ENCODE measurements around the gene SSX7. TPM values are rescaled to one million over a fixed set of nuclear protein-coding genes. Genes with fewer than 3 reads are reported as not detected.
"Not testable (repeated sequence)": the region's sequence is repeated elsewhere in the genome, so short reads cannot be mapped to it uniquely, and the experiment has no call there.

Gene SSX7, protein sequence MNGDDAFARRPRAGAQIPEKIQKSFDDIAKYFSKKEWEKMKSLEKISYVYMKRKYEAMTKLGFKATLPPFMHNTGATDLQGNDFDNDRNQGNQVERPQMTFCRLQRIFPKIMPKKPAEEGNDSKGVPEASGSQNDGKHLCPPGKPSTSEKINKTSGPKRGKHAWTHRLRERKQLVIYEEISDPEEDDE
- polyA plus RNA-seq (ENCODE audit: insufficient read length in 4 of 4) = not detected

DNA sequence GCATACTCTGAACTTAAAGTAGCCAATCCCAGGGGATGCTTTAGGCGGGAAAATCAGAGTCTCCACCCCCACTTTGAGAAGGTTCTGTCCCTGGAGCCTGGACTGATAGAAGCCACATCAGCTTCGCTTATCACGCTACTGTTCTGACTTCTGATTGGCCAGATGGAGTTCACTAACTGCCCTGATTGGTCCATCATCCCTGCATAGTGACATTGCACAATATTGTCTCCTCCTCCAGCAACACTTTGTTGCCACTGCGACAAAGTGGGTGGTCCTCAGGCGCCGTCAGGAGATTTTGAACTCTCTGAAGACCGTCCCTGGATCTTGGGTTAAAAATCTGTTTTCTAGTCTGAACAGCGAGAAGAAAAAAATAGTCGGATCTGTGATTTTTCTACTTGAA lies at the start of gene SSX7:
SSX7 (minus strand) TSS at position 101 of the 400 bp plus-strand sequence. CDS start 1,428 bp downstream, outside the sequence.
- not testable (repeated sequence) for DNase-seq (ENCODE audit: low read depth in 4 of 4, low spot score in 3 of 4)

DNA sequence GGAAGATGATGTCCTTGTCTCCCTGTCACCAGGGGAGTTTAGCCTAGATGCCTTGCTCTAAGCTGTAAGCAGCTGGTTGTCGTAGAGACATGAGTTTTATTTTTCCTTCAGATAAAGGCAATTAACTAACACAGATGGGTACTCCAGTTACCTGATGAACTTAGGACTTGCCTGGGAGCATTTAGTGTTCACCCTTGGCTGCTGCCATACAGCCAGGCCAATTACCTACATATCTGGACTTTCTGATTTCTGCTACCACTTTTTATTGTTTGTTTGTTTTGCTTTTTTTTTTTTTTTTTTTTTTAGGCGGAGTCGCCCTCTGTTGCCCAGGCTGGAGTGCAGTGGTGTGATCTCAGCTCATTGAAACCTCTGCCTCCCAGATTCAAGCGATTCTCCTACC lies 37.3 kb upstream of the SSX7 start:
- not testable (repeated sequence) for DNase-seq (ENCODE audit: low read depth in 4 of 4, low spot score in 3 of 4)

DNA sequence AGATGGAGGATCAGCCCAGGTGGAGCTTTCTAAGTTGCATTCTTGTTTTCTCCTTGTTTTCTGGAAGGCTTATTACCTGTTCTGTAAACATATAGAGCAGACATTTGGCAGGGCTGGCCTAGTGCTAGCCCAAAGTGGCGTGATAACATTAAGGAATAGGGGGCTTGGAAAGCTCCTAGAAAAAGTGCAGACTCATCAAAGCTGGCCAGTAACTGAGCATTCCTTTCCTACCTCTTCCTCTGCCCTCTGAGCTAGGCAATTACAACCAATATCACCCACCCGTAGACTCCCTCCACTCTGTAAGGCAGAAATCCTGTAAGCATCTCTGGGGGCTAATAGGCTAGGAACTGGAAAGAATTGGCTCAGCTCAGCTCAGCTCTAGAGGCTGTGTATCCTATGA lies 7.5 kb upstream of the SSX7 start:
- not testable (repeated sequence) for DNase-seq (ENCODE audit: low read depth in 4 of 4, low spot score in 3 of 4)

DNA sequence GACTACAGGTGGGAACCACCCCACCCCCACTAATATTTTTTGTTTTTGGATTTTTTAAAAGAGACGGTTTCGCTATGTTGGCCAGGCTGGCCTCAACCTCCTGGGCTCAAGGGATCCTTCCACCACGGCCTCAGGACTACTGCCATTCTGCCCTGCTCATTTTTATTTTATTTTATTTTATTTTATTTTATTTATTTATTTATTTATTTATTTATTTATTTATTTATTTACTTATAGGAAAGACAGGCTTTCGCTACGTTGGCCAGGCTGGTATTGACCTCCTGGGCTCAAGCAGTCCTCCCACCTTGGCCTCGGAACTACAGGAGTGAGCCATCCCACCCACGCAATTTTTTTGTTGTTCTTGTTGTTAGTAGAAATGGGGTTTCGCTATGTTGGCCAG lies 775 bp upstream of the SSX7 start:
- not testable (repeated sequence) for DNase-seq (ENCODE audit: low read depth in 4 of 4, low spot score in 3 of 4)

DNA sequence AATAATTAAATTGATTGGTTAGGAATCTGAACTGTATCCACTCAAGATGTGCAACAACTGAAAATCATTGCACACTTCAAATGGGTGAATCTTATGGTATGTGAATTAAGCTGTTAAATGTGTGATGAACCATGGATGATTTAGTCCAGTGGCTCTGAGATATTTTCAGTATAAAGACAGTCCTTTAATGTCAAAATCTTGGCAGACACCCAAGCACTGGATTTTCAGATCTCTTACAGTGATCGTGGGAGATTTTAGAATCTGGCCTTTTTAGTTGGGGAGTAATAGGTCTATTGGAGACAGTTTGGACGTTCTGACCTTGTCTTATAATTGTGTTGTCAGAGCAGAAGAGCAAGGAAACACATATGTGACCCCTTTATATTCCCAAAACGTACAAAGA lies 4.0 kb downstream of the SSX7 start:
- peak in 3 of 4 donors; percentile 0 to 2 (median 0) for DNase-seq (ENCODE audit: low read depth in 4 of 4, low spot score in 3 of 4)

DNA sequence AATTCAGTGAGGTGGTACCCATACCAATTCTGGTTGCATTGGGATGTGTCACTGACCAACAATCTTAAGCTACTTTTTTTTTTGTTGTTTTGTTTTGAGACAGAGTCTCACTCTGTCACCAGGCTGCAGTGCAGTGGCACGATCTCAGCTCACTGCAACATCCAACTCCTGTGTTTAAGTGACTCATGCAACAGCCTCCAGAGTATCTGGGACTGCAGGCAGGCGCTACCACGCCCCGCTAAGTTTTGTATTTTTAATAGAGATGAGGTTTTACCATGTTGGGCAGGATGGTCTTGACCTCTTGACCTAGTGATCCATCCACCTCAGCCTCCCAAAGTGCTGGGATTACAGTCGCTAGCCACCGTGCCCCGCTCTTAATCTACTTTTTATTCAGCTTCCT lies 5.7 kb downstream of the SSX7 start:
- DNase-seq (ENCODE audit: low read depth in 4 of 4, low spot score in 3 of 4) = not testable (repeated sequence)

DNA sequence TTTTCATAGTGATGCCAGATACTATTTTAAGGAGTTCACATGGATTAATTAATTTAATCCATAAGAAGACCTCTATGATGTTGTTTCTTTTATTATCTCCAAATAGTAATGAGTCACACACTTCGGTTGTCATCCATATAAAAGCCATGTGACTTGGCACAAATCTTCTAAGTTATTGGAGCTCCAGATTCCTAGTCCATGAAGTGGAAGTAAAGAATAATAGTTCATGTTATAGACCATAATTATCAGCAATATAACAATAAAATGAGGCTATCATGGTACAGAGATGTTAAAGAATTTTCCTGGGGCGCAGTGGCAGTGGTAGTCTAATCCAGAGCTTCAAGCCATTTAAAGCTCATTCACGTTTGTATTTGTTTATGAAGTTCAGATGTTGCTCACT lies 26.2 kb downstream of the SSX7 start:
- DNase-seq (ENCODE audit: low read depth in 4 of 4, low spot score in 3 of 4) = not testable (repeated sequence)

DNA sequence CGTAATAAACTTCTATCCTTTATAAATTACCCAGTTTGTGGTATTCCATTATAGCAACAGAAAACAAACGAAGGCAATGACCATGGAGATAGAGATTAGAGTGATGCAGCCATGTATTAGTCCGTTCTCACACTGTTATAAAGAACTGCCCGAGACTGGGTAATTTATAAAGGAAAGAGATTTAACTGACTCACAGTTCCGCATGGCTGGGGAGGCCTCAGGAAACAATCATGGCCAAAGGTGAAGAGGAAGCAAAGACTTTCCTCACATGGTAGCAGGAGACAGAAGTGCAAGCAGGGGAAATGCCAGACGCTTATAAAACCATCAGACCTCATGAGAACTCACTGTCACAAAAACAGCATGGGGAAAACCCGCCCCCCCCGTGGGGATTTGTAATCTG lies 34.0 kb downstream of the SSX7 start:
- not testable (repeated sequence) for DNase-seq (ENCODE audit: low read depth in 4 of 4, low spot score in 3 of 4)

DNA sequence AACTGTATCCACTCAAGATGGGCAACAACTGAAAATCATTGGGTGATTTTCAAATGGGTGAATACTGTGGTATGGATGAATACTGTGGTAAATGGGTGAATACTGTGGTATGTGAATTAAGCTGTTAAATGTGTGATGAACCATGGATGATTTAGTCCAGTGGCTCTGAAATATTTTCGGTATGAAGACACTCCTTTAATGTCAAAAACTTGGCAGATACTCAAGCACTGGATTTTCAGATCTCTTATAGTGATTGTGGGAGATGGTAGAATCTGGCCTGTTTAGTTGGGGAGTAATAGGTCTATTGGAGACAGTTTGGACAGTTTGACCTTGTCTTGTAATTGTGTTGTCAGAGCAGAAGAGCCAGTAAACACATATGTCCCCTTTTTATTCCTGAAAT lies 45.7 kb downstream of the SSX7 start:
- DNase-seq (ENCODE audit: low read depth in 4 of 4, low spot score in 3 of 4) = no peak

DNA sequence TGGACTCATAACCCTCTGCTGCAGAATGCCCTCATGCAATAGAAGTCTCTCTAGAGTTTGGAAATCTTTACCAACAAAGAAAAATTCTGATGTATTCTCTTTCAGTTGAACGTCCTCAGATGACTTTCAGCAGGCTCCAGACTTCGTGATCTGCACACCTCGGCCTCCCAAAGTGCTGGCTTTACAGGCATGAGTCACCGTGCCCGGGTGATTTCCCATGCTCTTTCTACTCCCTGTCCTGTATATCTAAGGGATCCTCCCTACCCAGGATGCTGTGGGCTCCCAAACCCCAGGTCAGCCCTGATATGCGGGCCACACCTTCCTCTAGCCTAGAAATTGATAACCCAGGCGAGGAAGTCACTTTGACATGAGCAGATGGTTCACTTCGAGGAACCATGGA lies 51.5 kb downstream of the SSX7 start:
- not testable (repeated sequence) for DNase-seq (ENCODE audit: low read depth in 4 of 4, low spot score in 3 of 4)

DNA sequence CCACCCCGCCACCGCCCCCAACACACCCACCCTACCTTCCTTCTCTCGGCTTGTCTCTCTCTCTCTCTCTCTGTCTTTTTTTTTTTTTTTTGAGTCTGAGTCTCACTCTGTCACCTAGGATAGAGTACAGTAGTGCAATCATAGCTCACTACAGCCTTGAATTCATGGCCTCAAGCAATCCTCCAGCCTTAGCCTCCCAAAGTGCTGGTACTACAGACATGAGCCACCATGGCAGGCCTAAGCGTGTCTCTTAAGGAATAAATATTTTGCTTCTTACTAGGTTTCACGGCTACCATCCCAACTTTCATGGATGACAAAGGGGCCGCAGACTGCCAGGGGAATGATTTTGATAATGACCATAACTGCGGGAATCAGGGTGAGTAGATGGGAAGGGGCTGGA lies 55.8 kb downstream of the SSX7 start:
- DNase-seq (ENCODE audit: low read depth in 4 of 4, low spot score in 3 of 4) = no peak

DNA sequence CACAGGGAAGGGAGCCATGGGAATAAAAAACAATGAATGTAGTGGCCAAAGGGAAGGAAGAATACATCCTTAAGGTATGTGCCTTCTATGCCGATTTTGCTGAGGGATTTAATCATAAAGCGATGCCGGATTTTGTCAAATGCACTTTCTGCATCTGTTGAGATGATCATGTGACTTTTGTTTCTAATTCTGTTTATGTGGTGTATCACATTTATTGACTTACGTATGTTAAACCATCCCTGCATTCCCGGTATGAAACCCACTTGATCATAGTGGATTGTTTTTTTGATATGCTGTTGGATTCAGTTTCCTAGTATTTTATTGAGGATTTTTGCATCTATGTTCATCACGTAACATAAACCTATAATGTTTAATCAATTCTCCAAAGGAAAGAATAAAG lies 60.0 kb downstream of the SSX7 start:
- no peak for DNase-seq (ENCODE audit: low read depth in 4 of 4, low spot score in 3 of 4)

Other genes starting within 250 kb of the SSX7 start
- gene XAGE1A, start 159.1 kb downstream of the SSX7 start, polyA plus RNA-seq (ENCODE audit: insufficient read length in 4 of 4) = not detected
- not detected for gene XAGE1B, start 137.8 kb downstream of the SSX7 start, polyA plus RNA-seq (ENCODE audit: insufficient read length in 4 of 4)
- not detected for gene SSX2, start 52.3 kb upstream of the SSX7 start, polyA plus RNA-seq (ENCODE audit: insufficient read length in 4 of 4)
- under 1 TPM in 1 of 4 donors, not detected in 3; 0.08 TPM for gene SSX2B, start 96.4 kb upstream of the SSX7 start, polyA plus RNA-seq (ENCODE audit: insufficient read length in 4 of 4)
- not detected for gene SPANXN5, start 142.5 kb upstream of the SSX7 start, polyA plus RNA-seq (ENCODE audit: insufficient read length in 4 of 4)
- not detected for gene XAGE5, start 156.4 kb upstream of the SSX7 start, polyA plus RNA-seq (ENCODE audit: insufficient read length in 4 of 4)
- gene XAGE3, start 213.2 kb upstream of the SSX7 start, polyA plus RNA-seq (ENCODE audit: insufficient read length in 4 of 4) = not detected
- 10 to 100 TPM; 11.3 to 17.7 (median 14.8) TPM for gene FAM156B, start 242.4 kb upstream of the SSX7 start, polyA plus RNA-seq (ENCODE audit: insufficient read length in 4 of 4)